Measurements from ENCODE around the gene UCHL5.

DNA sequence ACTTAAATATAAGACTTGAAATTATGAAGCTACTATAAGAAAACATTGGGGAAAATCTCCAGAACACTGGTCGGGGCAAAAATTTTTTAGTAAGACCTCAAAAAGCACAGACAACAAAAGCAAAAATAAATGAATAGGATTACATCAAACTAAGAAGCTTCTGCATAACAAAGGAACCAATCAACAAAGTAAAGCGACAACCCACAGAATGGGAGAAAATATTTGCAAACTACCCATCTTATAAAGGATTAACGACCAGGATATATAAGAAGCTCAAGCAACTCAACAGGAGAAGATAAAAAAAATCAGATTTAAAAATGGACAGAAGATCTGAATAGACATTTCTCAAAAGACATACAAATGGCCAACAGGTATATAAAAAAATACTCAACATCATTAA, 19.1 kb downstream of the UCHL5 start:
- no peak for TF ChIP-seq EZH2 (IDR thresholded peaks at IDR 0.05; ENCODE audit: low read length, missing control alignments)
- TF ChIP-seq, protein P1, sequence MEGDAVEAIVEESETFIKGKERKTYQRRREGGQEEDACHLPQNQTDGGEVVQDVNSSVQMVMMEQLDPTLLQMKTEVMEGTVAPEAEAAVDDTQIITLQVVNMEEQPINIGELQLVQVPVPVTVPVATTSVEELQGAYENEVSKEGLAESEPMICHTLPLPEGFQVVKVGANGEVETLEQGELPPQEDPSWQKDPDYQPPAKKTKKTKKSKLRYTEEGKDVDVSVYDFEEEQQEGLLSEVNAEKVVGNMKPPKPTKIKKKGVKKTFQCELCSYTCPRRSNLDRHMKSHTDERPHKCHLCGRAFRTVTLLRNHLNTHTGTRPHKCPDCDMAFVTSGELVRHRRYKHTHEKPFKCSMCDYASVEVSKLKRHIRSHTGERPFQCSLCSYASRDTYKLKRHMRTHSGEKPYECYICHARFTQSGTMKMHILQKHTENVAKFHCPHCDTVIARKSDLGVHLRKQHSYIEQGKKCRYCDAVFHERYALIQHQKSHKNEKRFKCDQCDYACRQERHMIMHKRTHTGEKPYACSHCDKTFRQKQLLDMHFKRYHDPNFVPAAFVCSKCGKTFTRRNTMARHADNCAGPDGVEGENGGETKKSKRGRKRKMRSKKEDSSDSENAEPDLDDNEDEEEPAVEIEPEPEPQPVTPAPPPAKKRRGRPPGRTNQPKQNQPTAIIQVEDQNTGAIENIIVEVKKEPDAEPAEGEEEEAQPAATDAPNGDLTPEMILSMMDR (conservative IDR thresholded peaks at IDR 0.05 in 1 of 2, IDR thresholded peaks at IDR 0.05 in 1 of 2; ENCODE audit: low read depth in 1 of 2, low read length in 2 of 2), result no peak

Data from fibroblast of lung (primary cell).